H1 (cell line): ENCODE measurements around the gene FBXL17. TPM values are rescaled to one million over a fixed set of nuclear protein-coding genes. Genes with fewer than 3 reads are reported as not detected.

Source experiments
- CTCF ChIA-PET: fragments of 300-600 bp; sonication (Branson Sonifier 250); formaldehyde crosslinking; loops from one replicate; lab custom pipeline; 2021; ENCODE audit not compliant: partially characterized antibody; lab: Charles Lee
- POLR2A ChIA-PET: fragments of 300-600 bp; sonication (Branson Sonifier 250); formaldehyde crosslinking; loops from one replicate; lab custom pipeline; 2021; ENCODE audit warnings: inconsistent platforms; ENCODE audit not compliant: partially characterized antibody; lab: Charles Lee
- DNase-seq, 2 experiments: peaks; one replicate each; pipeline versions ENCODE4 v3.0.0 to v3.0.0-alpha.2; 2010 to 2022; ENCODE audit warnings: low spot score in 2 of 2, low read depth in 1 of 2, mixed read lengths in 1 of 2
- FAIRE-seq: peaks from 2 replicates; lab custom pipeline; 2011; peaks lifted over from hg19 to GRCh38; lab: Jason Lieb, UNC
- H2AFZ ChIP-seq: 2 replicates; pipeline ENCODE4 v1.8.1; 2012; ENCODE audit warnings: low read length, inconsistent platforms
- H2AK5ac ChIP-seq: 2 replicates; pipeline ENCODE4 v1.6.1; 2013; ENCODE audit warnings: low read depth, low read length
- H2BK120ac ChIP-seq: replicated peaks from 2 replicates; pipeline ENCODE3; 2013; ENCODE audit warnings: low read depth, low read length, inconsistent platforms
- H2BK12ac ChIP-seq: 2 replicates; pipeline ENCODE4 v1.6.1; 2013; ENCODE audit warnings: low read depth, low read length
- H2BK15ac ChIP-seq: 2 replicates; pipeline ENCODE4 v1.6.1; 2013; ENCODE audit warnings: low read length
- H2BK20ac ChIP-seq: 2 replicates; pipeline ENCODE4 v1.6.1; 2013; ENCODE audit warnings: low read length
- H2BK5ac ChIP-seq: 2 replicates; pipeline ENCODE4 v1.6.1; 2013; ENCODE audit warnings: low read depth, low read length
- H3K14ac ChIP-seq: 2 replicates; pipeline ENCODE4 v1.6.1; 2013; ENCODE audit warnings: inconsistent platforms; ENCODE audit not compliant: insufficient read length
- H3K18ac ChIP-seq: 2 replicates; pipeline ENCODE4 v1.6.1; 2013; ENCODE audit warnings: low read length; ENCODE audit errors: extremely low read depth
- H3K23ac ChIP-seq: 2 replicates; pipeline ENCODE4 v1.6.1; 2013; ENCODE audit warnings: inconsistent platforms; ENCODE audit not compliant: insufficient read length
- H3K23me2 ChIP-seq: 2 replicates; pipeline ENCODE4 v1.6.1; 2013; ENCODE audit warnings: low read depth, low read length
- H3K27ac ChIP-seq: 2 replicates; pipeline ENCODE4 v1.6.1; 2011; ENCODE audit warnings: low read depth, low read length, inconsistent platforms
- H3K27me3 ChIP-seq, 4 experiments: replicated peaks in 1 of 4; 1 replicate in 1 of 4; 2 replicates in 3 of 4; pipeline versions ENCODE4 v1.6.1 to v1.8.1; 2011 to 2013; ENCODE audit warnings: low read length in 3 of 4, mild to moderate bottlenecking in 3 of 4, inconsistent platforms in 2 of 4, mixed read lengths in 2 of 4, moderate library complexity in 1 of 4; ENCODE audit not compliant: control insufficient read depth in 3 of 4, insufficient read depth in 3 of 4; ENCODE audit errors: extremely low read depth in 1 of 4
- H3K36me3 ChIP-seq, 4 experiments: 2 replicates each; pipeline versions ENCODE4 v1.6.1 to v1.8.1; 2011 to 2013; ENCODE audit warnings: mild to moderate bottlenecking in 4 of 4, low read length in 3 of 4, moderate library complexity in 2 of 4, control low read depth in 1 of 4, inconsistent platforms in 1 of 4; ENCODE audit not compliant: insufficient read depth in 4 of 4, control insufficient read depth in 2 of 4
- H3K4ac ChIP-seq: replicated peaks from 2 replicates; pipeline ENCODE3; 2013; ENCODE audit warnings: low read length, low read depth, mixed read lengths, inconsistent platforms; ENCODE audit not compliant: insufficient read length
- H3K4me1 ChIP-seq, 4 experiments: replicated peaks in 1 of 4; 1 replicate in 1 of 4; 2 replicates in 3 of 4; pipeline versions ENCODE4 v1.6.1 to v1.8.1; 2011 to 2013; ENCODE audit warnings: low read length in 3 of 4, inconsistent platforms in 2 of 4, mixed read lengths in 1 of 4; ENCODE audit not compliant: insufficient read depth in 4 of 4, control insufficient read depth in 3 of 4
- H3K4me2 ChIP-seq, 2 experiments: 2 replicates each; pipeline versions ENCODE4 v1.6.1 to v1.8.1; 2011 to 2013; ENCODE audit warnings: low read depth in 2 of 2, low read length in 2 of 2, control low read depth in 1 of 2, inconsistent platforms in 1 of 2, mild to moderate bottlenecking in 1 of 2; ENCODE audit not compliant: insufficient read depth in 1 of 2
- H3K4me3 ChIP-seq, 4 experiments: fragments of 200-600, 300-600 bp in 1 of 4; sonication (generic), shearing (Covaris generic), sonication (Bioruptor Twin) in 1 of 4; 2 replicates each; pipeline versions ENCODE4 v1.5.1 to v1.8.1; 2011 to 2016; ENCODE audit warnings: low read length in 4 of 4, low read depth in 3 of 4, control low read depth in 2 of 4, inconsistent platforms in 2 of 4, mild to moderate bottlenecking in 2 of 4, mixed read lengths in 1 of 4, moderate library complexity in 1 of 4; ENCODE audit not compliant: insufficient read depth in 2 of 4; ENCODE audit errors: extremely low read depth in 1 of 4
- H3K56ac ChIP-seq: replicated peaks from 2 replicates; pipeline ENCODE3; 2013; ENCODE audit warnings: low read depth, mild to moderate bottlenecking, mixed read lengths, low read length, inconsistent platforms; ENCODE audit not compliant: insufficient read length
- H3K79me1 ChIP-seq: 2 replicates; pipeline ENCODE4 v1.6.1; 2013; ENCODE audit warnings: low read depth, low read length, control low read depth
- H3K79me2 ChIP-seq, 2 experiments: 2 replicates each; pipeline versions ENCODE4 v1.6.1 to v1.8.1; 2012 to 2013; ENCODE audit warnings: low read length in 2 of 2, mild to moderate bottlenecking in 2 of 2, inconsistent platforms in 1 of 2; ENCODE audit not compliant: insufficient read depth in 2 of 2, control insufficient read depth in 1 of 2
- H3K9ac ChIP-seq, 4 experiments: replicated peaks in 1 of 4; 1 replicate in 1 of 4; 2 replicates in 3 of 4; pipeline versions ENCODE4 v1.6.1 to v1.8.1; 2011 to 2013; ENCODE audit warnings: low read depth in 3 of 4, low read length in 3 of 4, control low read depth in 2 of 4, mild to moderate bottlenecking in 2 of 4, moderate library complexity in 2 of 4, inconsistent platforms in 1 of 4; ENCODE audit errors: extremely low read depth in 1 of 4
- H3K9me3 ChIP-seq, 2 experiments: 2 replicates each; pipeline versions ENCODE4 v1.6.1 to v1.8.1; 2012 to 2013; ENCODE audit warnings: mild to moderate bottlenecking in 2 of 2, moderate library complexity in 2 of 2, control low read depth in 1 of 2, inconsistent platforms in 1 of 2, low read depth in 1 of 2, low read length in 1 of 2, mixed read lengths in 1 of 2; ENCODE audit not compliant: insufficient read depth in 2 of 2
- H4K20me1 ChIP-seq, 2 experiments: replicated peaks in 1 of 2; 2 replicates each; pipeline versions ENCODE3 to v1.8.1; 2011 to 2013; ENCODE audit warnings: inconsistent platforms in 2 of 2, low read length in 2 of 2, mild to moderate bottlenecking in 1 of 2; ENCODE audit not compliant: insufficient read depth in 2 of 2, control insufficient read depth in 1 of 2
- H4K5ac ChIP-seq: 2 replicates; pipeline ENCODE4 v1.6.1; 2013; ENCODE audit warnings: low read length, low read depth, mixed read lengths, inconsistent platforms; ENCODE audit not compliant: insufficient read length
- H4K8ac ChIP-seq: 2 replicates; pipeline ENCODE4 v1.8.0; 2013; ENCODE audit warnings: mild to moderate bottlenecking, moderate library complexity, low read length, inconsistent platforms; ENCODE audit not compliant: insufficient read depth; ENCODE audit errors: extremely low read depth
- H4K91ac ChIP-seq: replicated peaks from 2 replicates; pipeline ENCODE3; 2013; ENCODE audit warnings: low read length, mixed read lengths, inconsistent platforms; ENCODE audit not compliant: insufficient read length
- ATF3 ChIP-seq: IDR thresholded peaks from 2 replicates; pipeline ENCODE4 v1.6.1; 2011; ENCODE audit warnings: low read depth, mild to moderate bottlenecking, low read length; ENCODE audit not compliant: insufficient read depth
- EGR1 ChIP-seq: IDR thresholded peaks from 2 replicates; pipeline ENCODE4 v1.6.1; 2011; ENCODE audit warnings: low read depth, low read length, borderline replicate concordance
- NANOG ChIP-seq: IDR thresholded peaks from 2 replicates; pipeline ENCODE4 v1.6.1; 2011; ENCODE audit warnings: low read length, low read depth, mild to moderate bottlenecking, inconsistent platforms; ENCODE audit not compliant: insufficient read depth, poor library complexity, severe bottlenecking
- polyA plus RNA-seq, 7 experiments: library from polyadenylated mRNA; depleted of rRNA in 3 of 7; stranded (reverse) in 5 of 7; unstranded in 2 of 7; fragments of >200 nt in 5 of 7; fragments of 200-250 nt in 2 of 7; gene quantifications; 1 replicate in 5 of 7; 2 replicates in 1 of 7; 4 replicates in 1 of 7; pipeline versions ENCODE4 v1.2.1 to v1.2.3, GENCODE V29; 2011 to 2013; ENCODE audit warnings: missing spikeins in 2 of 7, mixed read lengths in 2 of 7
- total RNA-seq: library from RNA; stranded (reverse); fragmentation: NEBNext Ultra II Directional; extraction: Animal tissue kit (Norgen Biotek cat#: 25700); gene quantifications from 2 replicates; pipeline ENCODE4 v1.2.1, GENCODE V29; 2021
- TF ChIP-seq, protein P1 (sequence below): IDR thresholded peaks from 2 replicates; pipeline ENCODE4 v1.6.1; 2012; ENCODE audit warnings: inconsistent platforms

Gene FBXL17
- total and polyA plus RNA-seq, 2 of the 8 experiments (the other 6 are each of a cell fraction or from before 2014, with no cell fraction given) = 0.35 to 4.3 TPM

GRCh38 chr5:107954254-107954653, 427.6 kb downstream of the FBXL17 start:
- Histone ChIP-seq H2BK12ac (no peak overlapping the region), H3K27ac (no peak overlapping the region), H3K27me3 (peaks cover 0 to 1% (median 0%) of the 10 kb centered on the region in 4 experiments; a peak in 1 of 7 replicates), H4K5ac (no peak overlapping the region), H3K9ac (no peak overlapping the region), H3K18ac (no peak overlapping the region), H2BK20ac (no peak overlapping the region), H2AFZ (no peak overlapping the region), H2BK5ac (no peak overlapping the region), H3K79me1 (no peaks in the 10 kb centered on the region), H3K79me2 (no peaks in the 10 kb centered on the region), H3K36me3 (no peaks in the 10 kb centered on the region), H3K23ac (no peak overlapping the region), H3K4me2 (no peak overlapping the region), H3K56ac (no peak overlapping the region), H3K23me2 (no peaks in the 10 kb centered on the region), H3K4me3 (no peak overlapping the region), H3K4ac (no peak overlapping the region), H3K14ac (no peak overlapping the region), H3K9me3 (no peaks in the 10 kb centered on the region), H2AK5ac (no peak overlapping the region), H4K8ac (no peak overlapping the region), H2BK15ac (no peak overlapping the region), H4K20me1 (no peaks in the 10 kb centered on the region), H4K91ac (no peak overlapping the region), H3K4me1 (no peaks in the 10 kb centered on the region), H2BK120ac (no peak overlapping the region)
- ChIA-PET POLR2A (no interaction called here), CTCF (no interaction called here)
- no peak for DNase-seq
- TF ChIP-seq NANOG (no peak), EGR1 (no peak), ATF3 (no peak)
- TF ChIP-seq, protein P1, sequence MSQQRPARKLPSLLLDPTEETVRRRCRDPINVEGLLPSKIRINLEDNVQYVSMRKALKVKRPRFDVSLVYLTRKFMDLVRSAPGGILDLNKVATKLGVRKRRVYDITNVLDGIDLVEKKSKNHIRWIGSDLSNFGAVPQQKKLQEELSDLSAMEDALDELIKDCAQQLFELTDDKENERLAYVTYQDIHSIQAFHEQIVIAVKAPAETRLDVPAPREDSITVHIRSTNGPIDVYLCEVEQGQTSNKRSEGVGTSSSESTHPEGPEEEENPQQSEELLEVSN = no peak
- no peak for FAIRE-seq
